HEK293 (cell line): Measurements from ENCODE around the gene BTBD7.

Experiments
- BCL11B ChIP-seq: fragments of 450-650 bp; formaldehyde crosslinking; IDR thresholded peaks from 2 replicates; pipeline ENCODE4 v1.5.1; 2016; ENCODE audit warnings: low read depth, missing biosample characterization, missing genetic modification characterization
- FEZF1 ChIP-seq: fragments of 450-650 bp; formaldehyde crosslinking; IDR thresholded peaks from 2 replicates; pipeline ENCODE4 v1.5.1; 2016; ENCODE audit warnings: missing biosample characterization, missing genetic modification characterization
- GLI2 ChIP-seq: fragments of 450-650 bp; formaldehyde crosslinking; IDR thresholded peaks from 2 replicates; pipeline ENCODE4; 2017; ENCODE audit warnings: missing biosample characterization, missing genetic modification characterization, low read depth, borderline replicate concordance
- HOXA7 ChIP-seq: sonication (generic); formaldehyde crosslinking; IDR thresholded peaks from 2 replicates; pipeline ENCODE4 v1.8.1; 2022; ENCODE audit warnings: missing genetic modification reagents, borderline replicate concordance
- IKZF3 ChIP-seq: fragments of 450-650 bp; IDR thresholded peaks from 2 replicates; pipeline ENCODE4 v1.5.0; 2018; ENCODE audit warnings: missing biosample characterization, mild to moderate bottlenecking, missing genetic modification characterization, moderate library complexity
- KLF9 ChIP-seq: fragments of 450-650 bp; formaldehyde crosslinking; IDR thresholded peaks from 2 replicates; pipeline ENCODE4 v1.5.1; 2016; ENCODE audit warnings: missing biosample characterization, missing genetic modification characterization, low read depth
- MEIS1 ChIP-seq: sonication (generic); formaldehyde crosslinking; IDR thresholded peaks from 2 replicates; pipeline ENCODE4 v1.8.1; 2022; ENCODE audit warnings: missing genetic modification reagents, mild to moderate bottlenecking, borderline replicate concordance
- MZF1 ChIP-seq: fragments of 450-650 bp; formaldehyde crosslinking; IDR thresholded peaks from 2 replicates; pipeline ENCODE4 v1.5.1; 2017; ENCODE audit warnings: missing biosample characterization, missing genetic modification characterization, borderline replicate concordance
- OSR2 ChIP-seq: fragments of 450-650 bp; formaldehyde crosslinking; IDR thresholded peaks from 2 replicates; pipeline ENCODE4 v1.5.1; 2016; ENCODE audit warnings: missing biosample characterization, missing genetic modification characterization
- SCRT1 ChIP-seq: fragments of 450-650 bp; formaldehyde crosslinking; IDR thresholded peaks from 2 replicates; pipeline ENCODE4 v1.5.1; 2016; ENCODE audit warnings: missing biosample characterization, missing genetic modification characterization, borderline replicate concordance
- ZBTB17 ChIP-seq: fragments of 450-650 bp; formaldehyde crosslinking; IDR thresholded peaks from 2 replicates; pipeline ENCODE4 v1.5.1; 2016; ENCODE audit warnings: missing biosample characterization, missing genetic modification characterization
- ZBTB49 ChIP-seq: fragments of 450-650 bp; formaldehyde crosslinking; IDR thresholded peaks from 2 replicates; pipeline ENCODE4 v1.5.1; 2016; ENCODE audit warnings: missing biosample characterization, missing genetic modification characterization, low read depth
- ZEB2 ChIP-seq: fragments of 450-650 bp; formaldehyde crosslinking; IDR thresholded peaks from 2 replicates; pipeline ENCODE4 v1.5.1; 2016; ENCODE audit warnings: missing biosample characterization, missing genetic modification characterization
- ZFP37 ChIP-seq: fragments of 450-650 bp; formaldehyde crosslinking; IDR thresholded peaks from 2 replicates; pipeline ENCODE4 v1.5.1; 2016; ENCODE audit warnings: missing biosample characterization, missing genetic modification characterization
- ZNF114 ChIP-seq: fragments of 450-650 bp; formaldehyde crosslinking; IDR thresholded peaks from 2 replicates; pipeline ENCODE4 v1.5.0; 2017; ENCODE audit warnings: missing biosample characterization, missing genetic modification characterization
- ZNF2 ChIP-seq: fragments of 450-650 bp; formaldehyde crosslinking; IDR thresholded peaks from 2 replicates; pipeline ENCODE4 v1.5.1; 2016; ENCODE audit warnings: missing biosample characterization, missing genetic modification characterization
- ZNF221 ChIP-seq: fragments of 450-650 bp; formaldehyde crosslinking; IDR thresholded peaks from 2 replicates; pipeline ENCODE4 v1.5.1; 2017; ENCODE audit warnings: missing biosample characterization, missing genetic modification characterization, borderline replicate concordance
- ZNF23 ChIP-seq: fragments of 450-650 bp; formaldehyde crosslinking; IDR thresholded peaks from 2 replicates; pipeline ENCODE4 v1.5.1; 2016; ENCODE audit warnings: missing biosample characterization, missing genetic modification characterization, borderline replicate concordance
- ZNF311 ChIP-seq: fragments of 450-650 bp; formaldehyde crosslinking; IDR thresholded peaks from 2 replicates; pipeline ENCODE4 v1.5.1; 2017; ENCODE audit warnings: missing biosample characterization, missing genetic modification characterization, borderline replicate concordance
- ZNF354C ChIP-seq: fragments of 450-650 bp; formaldehyde crosslinking; IDR thresholded peaks from 2 replicates; pipeline ENCODE4 v1.5.1; 2016; ENCODE audit warnings: missing biosample characterization, missing genetic modification characterization, low read depth, borderline replicate concordance
- ZNF391 ChIP-seq: fragments of 450-650 bp; formaldehyde crosslinking; IDR thresholded peaks from 2 replicates; pipeline ENCODE4 v1.5.1; 2016; ENCODE audit warnings: low read depth, missing biosample characterization, missing genetic modification characterization, borderline replicate concordance
- ZNF488 ChIP-seq: fragments of 450-650 bp; formaldehyde crosslinking; IDR thresholded peaks from 2 replicates; pipeline ENCODE4 v1.5.1; 2016; ENCODE audit warnings: missing biosample characterization, missing genetic modification characterization
- ZNF521 ChIP-seq: fragments of 450-650 bp; formaldehyde crosslinking; IDR thresholded peaks from 2 replicates; pipeline ENCODE4 v1.5.1; 2017; ENCODE audit warnings: missing biosample characterization, mild to moderate bottlenecking, missing genetic modification characterization
- ZNF530 ChIP-seq: fragments of 450-650 bp; formaldehyde crosslinking; IDR thresholded peaks from 2 replicates; pipeline ENCODE4 v1.5.1; 2016; ENCODE audit warnings: low read depth, missing biosample characterization, missing genetic modification characterization
- ZNF558 ChIP-seq: fragments of 450-650 bp; formaldehyde crosslinking; IDR thresholded peaks from 2 replicates; pipeline ENCODE4 v1.5.1; 2016; ENCODE audit warnings: missing biosample characterization, missing genetic modification characterization
- ZNF624 ChIP-seq: fragments of 450-650 bp; formaldehyde crosslinking; IDR thresholded peaks from 2 replicates; pipeline ENCODE4 v1.5.1; 2017; ENCODE audit warnings: missing biosample characterization, missing genetic modification characterization
- ZNF701 ChIP-seq: fragments of 450-650 bp; formaldehyde crosslinking; IDR thresholded peaks from 2 replicates; pipeline ENCODE4 v1.5.1; 2016; ENCODE audit warnings: missing biosample characterization, missing genetic modification characterization
- ZSCAN18 ChIP-seq: fragments of 450-650 bp; formaldehyde crosslinking; IDR thresholded peaks from 2 replicates; pipeline ENCODE4 v1.5.1; 2016; ENCODE audit warnings: missing biosample characterization, missing genetic modification characterization
- ZSCAN30 ChIP-seq: fragments of 450-650 bp; IDR thresholded peaks from 2 replicates; pipeline ENCODE4 v1.5.1; 2018; ENCODE audit warnings: missing biosample characterization, mild to moderate bottlenecking, missing genetic modification characterization, moderate library complexity
- TF ChIP-seq, protein P1 (sequence below): fragments of 450-650 bp; formaldehyde crosslinking; IDR thresholded peaks from 2 replicates; pipeline ENCODE4 v1.5.1; 2016; ENCODE audit warnings: missing biosample characterization, missing genetic modification characterization
- TF ChIP-seq, protein P2 (sequence below): fragments of 450-650 bp; formaldehyde crosslinking; optimal IDR thresholded peaks from 2 replicates; pipeline ENCODE3; 2016; ENCODE audit warnings: missing biosample characterization, mild to moderate bottlenecking, missing genetic modification characterization
- TF ChIP-seq, protein P3 (sequence below): fragments of 450-650 bp; formaldehyde crosslinking; IDR thresholded peaks from 2 replicates; pipeline ENCODE4 v1.5.1; 2016; ENCODE audit warnings: missing biosample characterization, missing genetic modification characterization, borderline replicate concordance

Gene BTBD7

GRCh38 chr14:93332853-93333630 is at the start of gene BTBD7 (continued):
- no peak for TF ChIP-seq ZNF530
- no peak for TF ChIP-seq ZNF114
- TF ChIP-seq HOXA7 (CRISPR knock-in tag), result no peak
- TF ChIP-seq MZF1 (tag by site-specific recombination), result no peak
- no peak for TF ChIP-seq GLI2 (tag by site-specific recombination)
- peak; percentile 48; the same call in 1 of the 2 replicates for TF ChIP-seq ZEB2 (tag by site-specific recombination)
- TF ChIP-seq ZFP37 (tag by site-specific recombination), result peak; percentile 59; the same call in 1 of the 2 replicates
- no peak for TF ChIP-seq ZNF488 (tag by site-specific recombination)
- no peak for TF ChIP-seq ZNF558
- TF ChIP-seq, protein P1, sequence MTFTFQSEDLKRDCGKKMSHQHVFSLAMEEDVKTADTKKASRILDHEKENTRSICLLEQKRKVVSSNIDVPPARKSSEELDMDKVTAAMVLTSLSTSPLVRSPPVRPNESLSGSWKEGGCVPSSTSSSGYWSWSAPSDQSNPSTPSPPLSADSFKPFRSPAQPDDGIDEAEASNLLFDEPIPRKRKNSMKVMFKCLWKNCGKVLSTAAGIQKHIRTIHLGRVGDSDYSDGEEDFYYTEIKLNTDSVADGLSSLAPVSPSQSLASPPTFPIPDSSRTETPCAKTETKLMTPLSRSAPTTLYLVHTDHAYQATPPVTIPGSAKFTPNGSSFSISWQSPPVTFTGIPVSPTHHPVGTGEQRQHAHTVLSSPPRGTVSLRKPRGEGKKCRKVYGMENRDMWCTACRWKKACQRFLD (tag by site-specific recombination), result no peak
- TF ChIP-seq, protein P2, sequence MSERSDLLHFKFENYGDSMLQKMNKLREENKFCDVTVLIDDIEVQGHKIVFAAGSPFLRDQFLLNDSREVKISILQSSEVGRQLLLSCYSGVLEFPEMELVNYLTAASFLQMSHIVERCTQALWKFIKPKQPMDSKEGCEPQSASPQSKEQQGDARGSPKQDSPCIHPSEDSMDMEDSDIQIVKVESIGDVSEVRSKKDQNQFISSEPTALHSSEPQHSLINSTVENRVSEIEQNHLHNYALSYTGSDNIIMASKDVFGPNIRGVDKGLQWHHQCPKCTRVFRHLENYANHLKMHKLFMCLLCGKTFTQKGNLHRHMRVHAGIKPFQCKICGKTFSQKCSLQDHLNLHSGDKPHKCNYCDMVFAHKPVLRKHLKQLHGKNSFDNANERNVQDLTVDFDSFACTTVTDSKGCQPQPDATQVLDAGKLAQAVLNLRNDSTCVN (tag by site-specific recombination), result peak; percentile 70
- TF ChIP-seq MEIS1 (CRISPR knock-in tag), result no peak
- TF ChIP-seq OSR2 (tag by site-specific recombination), result no peak
- no peak for TF ChIP-seq ZNF221 (tag by site-specific recombination)
- no peak for TF ChIP-seq ZNF521 (tag by site-specific recombination)
- TF ChIP-seq IKZF3, result no peak
- TF ChIP-seq ZNF354C, result no peak
- peak; percentile 36; the same call in 1 of the 2 replicates for TF ChIP-seq KLF9 (tag by site-specific recombination)
- no peak for TF ChIP-seq ZNF701 (tag by site-specific recombination)
- TF ChIP-seq ZBTB17 (tag by site-specific recombination), result peak; percentile 44
- TF ChIP-seq, protein P3, sequence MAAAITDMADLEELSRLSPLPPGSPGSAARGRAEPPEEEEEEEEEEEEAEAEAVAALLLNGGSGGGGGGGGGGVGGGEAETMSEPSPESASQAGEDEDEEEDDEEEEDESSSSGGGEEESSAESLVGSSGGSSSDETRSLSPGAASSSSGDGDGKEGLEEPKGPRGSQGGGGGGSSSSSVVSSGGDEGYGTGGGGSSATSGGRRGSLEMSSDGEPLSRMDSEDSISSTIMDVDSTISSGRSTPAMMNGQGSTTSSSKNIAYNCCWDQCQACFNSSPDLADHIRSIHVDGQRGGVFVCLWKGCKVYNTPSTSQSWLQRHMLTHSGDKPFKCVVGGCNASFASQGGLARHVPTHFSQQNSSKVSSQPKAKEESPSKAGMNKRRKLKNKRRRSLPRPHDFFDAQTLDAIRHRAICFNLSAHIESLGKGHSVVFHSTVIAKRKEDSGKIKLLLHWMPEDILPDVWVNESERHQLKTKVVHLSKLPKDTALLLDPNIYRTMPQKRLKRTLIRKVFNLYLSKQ, result no peak
- no peak for TF ChIP-seq BCL11B (tag by site-specific recombination)
- 0 out of 2 replicates have a peak, but pooled peaks have one; percentile 12 for TF ChIP-seq ZSCAN30 (tag by site-specific recombination)
- TF ChIP-seq ZNF391 (tag by site-specific recombination), result no peak
- no peak for TF ChIP-seq ZSCAN18
- TF ChIP-seq ZNF624 (tag by site-specific recombination), result no peak
- TF ChIP-seq ZBTB49, result no peak
- peak; percentile 51 for TF ChIP-seq FEZF1 (tag by site-specific recombination)
- peak; percentile 80 for TF ChIP-seq ZNF2 (tag by site-specific recombination)
- TF ChIP-seq ZNF23 (tag by site-specific recombination), result no peak
- TF ChIP-seq ZNF311 (tag by site-specific recombination), result no peak
- TF ChIP-seq SCRT1, result no peak
